Stimulated activated CD4-positive, alpha-beta T cell treated with anti-CD3 and anti-CD28 coated beads, Interleukin-15, amount 100 ng/mL, for 1 hour (primary cell): ENCODE results near the gene PRSS57.
A peak's percentile ranks its signal among the peaks of the same experiment; 100 is the strongest.
"Not testable (repeated sequence)": the region's sequence is repeated elsewhere in the genome, so short reads cannot be mapped to it uniquely, and the experiment has no call there.

Source experiments
- DNase-seq, 2 donors: peaks; one replicate each; pipeline ENCODE4 v3.0.0-alpha.2; 2020; ENCODE audit warnings: low read depth in 1 of 2, low spot score in 1 of 2

PRSS57 gene

DNA sequence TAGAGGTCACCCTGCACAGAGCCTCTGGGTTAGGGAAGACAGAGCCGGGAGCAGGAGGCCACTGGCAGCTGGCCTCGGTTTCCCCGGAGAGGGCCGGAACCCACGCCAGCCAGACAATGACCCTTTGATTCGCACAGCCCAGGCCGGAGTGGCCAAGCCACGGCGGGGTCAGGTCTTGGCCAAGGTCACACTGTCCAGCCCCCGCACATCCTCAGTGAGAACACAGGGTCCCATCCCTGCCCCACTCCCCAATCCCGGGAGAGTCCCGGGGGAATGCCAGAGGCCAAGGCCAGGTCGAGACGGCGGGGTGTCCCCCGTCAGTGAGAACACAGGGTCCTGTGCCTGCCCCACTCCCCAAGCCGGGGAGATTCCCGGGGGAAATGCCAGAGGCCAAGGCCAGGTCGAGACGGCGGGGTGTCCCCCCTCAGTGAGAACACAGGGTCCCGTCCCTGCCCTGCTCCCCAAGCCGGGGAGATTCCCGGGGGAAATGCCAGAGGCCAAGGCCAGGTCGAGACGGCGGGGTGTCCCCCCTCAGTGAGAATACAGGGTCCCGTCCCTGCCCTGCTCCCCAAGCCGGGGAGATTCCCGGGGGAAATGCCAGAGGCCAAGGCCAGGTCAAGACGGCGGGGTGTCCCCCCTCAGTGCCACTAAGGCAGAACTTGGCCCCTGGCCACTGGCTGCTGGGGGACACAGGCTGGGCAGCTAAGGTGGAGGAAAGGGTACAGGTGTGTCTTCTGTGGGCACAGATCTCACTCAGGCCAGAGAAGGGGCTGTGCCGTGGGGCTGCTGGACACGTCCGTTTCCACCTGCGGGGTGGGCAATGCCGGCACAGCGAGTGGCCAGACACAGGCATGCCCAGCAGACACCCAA, 20.7 kb downstream of the PRSS57 start:
- no peak for DNase-seq

- DNase-seq = no peak
Measured at GRCh38 chr19:670609-671075, 24.6 kb downstream of the PRSS57 start.

DNA sequence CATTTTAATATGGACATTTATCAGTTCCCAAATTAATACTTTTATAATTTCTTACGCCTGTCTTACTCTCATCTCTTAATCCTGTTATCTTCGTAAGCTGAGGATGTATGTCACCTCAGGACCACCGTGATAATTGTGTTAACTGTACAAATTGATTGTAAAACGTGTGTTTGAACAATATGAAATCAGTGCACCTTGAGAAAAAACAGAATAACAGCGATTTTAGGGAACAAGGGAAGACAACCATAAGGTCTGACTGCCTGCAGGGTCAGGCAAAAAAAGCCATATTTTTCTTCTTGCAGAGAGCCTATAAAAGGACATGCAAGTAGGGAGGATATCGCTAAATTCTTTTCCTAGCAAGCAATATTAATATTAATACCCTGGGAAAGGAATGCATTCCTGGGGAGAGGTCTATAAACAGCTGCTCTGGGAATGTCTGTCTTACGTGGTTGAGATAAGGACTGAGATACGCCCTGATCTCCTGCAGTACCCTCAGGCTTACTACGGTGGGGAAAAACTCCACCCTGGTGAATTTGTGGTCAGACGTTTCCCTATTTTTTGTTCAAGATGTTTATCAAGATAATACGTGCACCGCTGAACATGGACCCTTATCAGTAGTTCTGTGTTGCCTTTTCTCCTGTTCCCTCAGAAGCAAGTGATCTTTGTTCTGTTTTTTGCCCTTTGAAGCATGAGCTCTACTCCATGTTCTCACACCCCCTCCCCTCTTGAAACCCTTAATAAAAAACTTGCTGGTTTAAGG, 26.4 kb downstream of the PRSS57 start:
- not testable (repeated sequence) for DNase-seq

- DNase-seq = not testable (repeated sequence)
Measured at GRCh38 chr19:666985-667573, 28.2 kb downstream of the PRSS57 start.

- peak; percentile 57 to 81 for DNase-seq
Measured at GRCh38 chr19:664913-665443, 30.3 kb downstream of the PRSS57 start.

DNA sequence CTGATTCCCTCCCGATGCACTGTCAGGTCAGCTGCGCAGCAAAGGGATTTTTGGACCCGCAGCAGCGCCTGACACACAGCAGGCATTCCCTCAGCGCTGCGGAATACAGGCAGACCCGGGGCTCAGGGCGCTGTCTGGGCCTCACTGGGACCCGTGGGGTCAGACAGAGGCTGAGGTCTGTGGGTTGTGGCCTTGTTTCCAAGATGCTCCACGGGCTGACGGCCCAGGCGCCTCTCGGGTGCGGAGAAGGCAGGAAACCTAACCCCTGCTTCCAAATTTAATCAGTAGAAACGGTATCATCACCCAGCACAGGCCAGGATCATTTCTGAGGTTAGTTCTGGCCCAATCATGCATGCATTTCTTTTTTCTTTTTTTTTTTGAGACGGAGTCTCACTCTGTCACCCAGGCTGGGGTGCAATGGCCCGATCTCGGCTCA, 31.6 kb downstream of the PRSS57 start:
- no peak for DNase-seq

DNA sequence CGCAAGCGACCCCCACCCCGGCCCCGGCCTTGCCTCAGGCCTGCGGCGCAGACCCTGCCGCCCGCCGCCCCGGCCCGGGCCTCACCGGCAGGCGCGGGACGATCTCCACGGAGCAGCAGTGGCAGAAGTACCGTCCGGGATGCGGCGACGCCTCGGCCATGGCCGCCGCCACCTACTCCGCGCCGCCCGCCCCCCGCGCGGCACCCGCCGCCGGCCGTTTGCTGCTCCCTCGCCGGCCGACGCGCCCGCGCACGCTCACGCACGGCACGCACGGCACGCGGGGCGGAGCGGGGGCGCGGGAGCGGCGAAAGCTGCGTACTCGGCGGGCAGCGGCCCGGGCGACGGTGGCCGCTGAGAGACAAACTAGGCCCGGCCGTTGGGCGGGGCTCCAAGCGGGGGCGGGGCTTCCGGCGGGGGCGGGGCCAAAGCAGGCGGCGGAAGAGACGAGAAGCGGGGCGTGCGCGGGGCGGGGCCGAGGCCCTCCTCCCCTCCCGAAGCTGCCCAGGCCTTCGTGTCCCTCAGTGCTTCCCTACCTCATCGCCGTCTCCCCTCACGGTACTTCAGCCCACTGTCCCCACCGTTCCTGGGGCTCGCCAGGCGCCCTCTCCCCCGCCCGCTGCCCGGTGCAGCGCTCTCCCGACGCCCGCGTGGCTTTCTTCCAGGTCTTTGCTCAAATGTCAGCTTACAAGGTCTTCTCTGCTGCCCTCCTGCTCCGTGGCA, 32.1 kb downstream of the PRSS57 start, which contains the start of gene RNF126:
Gene RNF126 (minus strand): TSS at position 253 of the 720 bp plus-strand sequence. CDS start 93 bp downstream, at position 160.
- DNase-seq = peak; percentile 91 to 98

DNA sequence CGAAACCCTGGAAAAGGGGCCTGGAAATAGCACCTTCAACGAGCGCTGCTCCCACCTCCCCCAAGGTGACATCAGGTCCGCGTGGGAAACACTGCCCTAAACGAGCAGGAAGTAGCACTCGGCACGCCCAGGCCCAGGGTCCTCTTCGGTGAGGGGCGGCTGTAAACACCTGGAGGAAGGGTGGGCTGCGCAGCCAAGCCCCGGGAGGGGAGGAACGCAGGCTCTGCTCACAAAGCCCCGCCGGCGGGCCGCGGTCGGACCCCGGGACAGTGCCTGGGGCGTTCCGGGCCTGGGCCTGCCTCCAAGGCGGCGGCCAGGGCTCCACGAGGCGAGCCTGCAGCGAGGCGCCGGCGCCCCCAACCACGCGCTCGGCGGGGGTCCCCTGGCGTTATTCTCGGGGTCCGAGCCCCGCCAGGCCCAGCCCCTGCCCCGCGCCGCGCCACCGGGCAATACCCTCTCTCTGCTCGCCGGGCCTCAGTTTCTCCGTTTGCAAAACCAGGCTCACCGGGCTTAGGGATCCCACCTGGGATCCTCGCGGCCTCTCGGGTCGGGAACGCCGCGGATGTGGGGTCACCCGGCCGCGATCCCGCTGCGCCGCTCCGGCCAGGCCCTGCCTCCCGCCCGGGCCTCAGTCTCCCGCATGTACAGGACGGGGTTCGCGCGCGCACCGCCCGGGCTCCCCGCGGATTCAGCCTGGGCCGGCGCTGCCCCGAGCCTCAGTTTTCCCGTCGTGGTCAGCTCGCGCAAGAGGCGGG, 32.9 kb downstream of the PRSS57 start:
- peak; percentile 35 to 60 for DNase-seq

GRCh38 chr19:661427-662196, 33.6 kb downstream of the PRSS57 start:
- DNase-seq = peak; percentile 33 to 53

DNA sequence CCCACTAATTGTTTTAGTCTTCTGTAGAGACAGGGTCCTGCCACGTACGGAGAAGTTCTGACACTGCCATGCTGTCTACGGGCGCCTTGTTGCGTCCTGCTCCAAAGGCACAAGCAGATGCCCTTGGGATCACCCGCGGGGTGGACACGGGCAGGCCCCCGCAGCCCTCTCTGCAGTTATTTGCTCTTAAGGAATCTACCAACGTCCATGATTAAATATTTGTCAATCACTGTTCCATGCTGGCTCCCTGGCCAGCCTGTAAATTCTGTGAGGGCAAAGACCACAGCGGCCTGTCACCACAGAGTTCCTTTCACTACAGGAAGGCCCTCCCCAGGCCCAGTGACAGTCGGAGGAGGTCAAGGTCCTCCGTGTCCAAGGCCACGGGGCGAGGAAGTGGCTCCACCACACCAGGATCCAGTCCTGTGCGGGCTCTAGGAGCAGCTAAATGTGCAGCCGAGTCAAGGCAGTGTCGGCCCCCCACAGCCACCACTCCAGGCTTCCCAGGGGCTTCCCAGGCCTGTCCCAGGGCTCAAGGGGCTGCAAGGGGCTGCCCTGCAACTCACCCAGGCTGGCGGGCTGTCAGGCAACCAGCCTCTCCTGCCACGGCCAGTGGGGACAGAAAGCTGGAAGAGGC, 34.3 kb downstream of the PRSS57 start:
- DNase-seq = no peak

GRCh38 chr19:658916-659839, 36.1 kb downstream of the PRSS57 start:
- DNase-seq = no peak

GRCh38 chr19:658059-658839, 37.0 kb downstream of the PRSS57 start:
- DNase-seq = no peak

DNA sequence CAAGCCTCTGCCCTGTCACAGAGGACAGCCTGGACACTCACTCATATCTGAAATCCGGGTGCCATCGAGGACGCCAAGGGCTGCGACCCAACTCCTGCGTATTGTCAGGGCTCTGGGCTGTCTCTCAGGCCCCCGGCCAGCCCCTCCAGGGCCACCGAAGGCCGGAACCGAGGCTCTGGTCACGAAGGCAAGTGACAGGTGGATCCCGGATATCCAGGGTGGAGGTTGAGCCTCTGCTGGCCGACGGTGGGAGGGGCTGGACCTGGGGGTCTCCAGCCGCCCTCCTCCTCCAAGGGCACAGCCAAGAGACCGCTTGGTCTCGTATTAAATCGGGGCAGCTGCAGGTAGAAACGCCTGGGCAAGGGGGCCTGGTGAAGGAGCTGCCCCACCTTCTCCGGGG, 37.6 kb downstream of the PRSS57 start:
- DNase-seq = no peak

DNA sequence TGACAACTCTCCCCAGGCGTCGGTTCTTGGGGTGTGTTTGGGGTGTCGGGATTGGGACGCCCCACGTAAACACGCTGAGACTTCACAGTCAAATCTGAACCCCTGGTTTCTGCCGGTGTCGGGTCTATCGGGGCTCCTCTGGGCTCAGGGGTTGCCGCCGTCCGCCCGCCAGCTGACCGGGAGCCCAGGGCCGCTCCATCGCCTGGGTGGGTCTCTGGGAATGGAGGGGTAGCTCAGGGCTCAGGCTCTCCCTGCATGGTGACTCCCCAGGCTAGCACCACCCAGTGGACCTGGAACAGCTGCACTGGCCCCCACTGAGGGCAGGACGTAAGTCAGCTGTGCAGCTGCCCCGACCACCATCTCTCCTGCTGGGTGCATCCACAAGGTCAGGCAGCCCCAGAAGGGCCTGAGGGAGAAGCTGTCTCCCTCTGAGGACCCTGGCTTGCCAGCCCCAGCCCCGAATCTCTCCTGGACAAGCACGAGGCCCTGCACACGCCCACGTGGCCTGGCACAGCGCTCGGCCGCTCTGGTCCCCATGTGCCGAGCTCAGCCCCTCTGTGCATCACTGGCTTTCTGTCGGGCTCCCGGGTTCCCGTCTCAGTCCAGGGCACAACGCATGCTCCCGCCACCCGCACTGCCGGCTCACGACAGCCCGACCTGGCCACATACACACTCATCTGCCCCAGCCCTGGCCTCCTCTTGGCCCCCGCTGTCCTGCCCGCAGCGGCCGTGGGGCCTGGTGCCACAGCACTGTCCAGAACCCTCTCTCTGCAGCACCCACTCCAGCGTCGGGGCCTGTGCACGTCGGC, 38.3 kb downstream of the PRSS57 start:
- no peak for DNase-seq

- no peak for DNase-seq
Measured at GRCh38 chr19:655691-656090, 39.6 kb downstream of the PRSS57 start.

GRCh38 chr19:653425-653824, 41.8 kb downstream of the PRSS57 start:
- no peak for DNase-seq
